ENCODE data around the gene OR2V1.
A peak's percentile ranks its signal among the peaks of the same experiment; 100 is the strongest.
"Not testable (repeated sequence)": the region's sequence is repeated elsewhere in the genome, so short reads cannot be mapped to it uniquely, and the experiment has no call there.

Gene OR2V1

GRCh38 chr5:181130832-181131496 is at the start of gene OR2V1:
Gene OR2V1 (minus strand): TSS chr5:181131169. CDS start chr5:181125304, 5,865 bp downstream.
- no peak for DNase-seq (ENCODE audit: low read depth)

GRCh38 chr5:181177559-181177958 is 46.6 kb upstream of the OR2V1 start:
- DNase-seq (ENCODE audit: low read depth) = not testable (repeated sequence)

GRCh38 chr5:181176254-181176952 is 45.4 kb upstream of the OR2V1 start:
- DNase-seq (ENCODE audit: low read depth) = no peak

- peak; percentile 91 for DNase-seq (ENCODE audit: low read depth)
Measured at GRCh38 chr5:181173420-181174342, 42.7 kb upstream of the OR2V1 start.

- DNase-seq (ENCODE audit: low read depth) = no peak
Measured at GRCh38 chr5:181173027-181173419, 42.1 kb upstream of the OR2V1 start.

- no peak for DNase-seq (ENCODE audit: low read depth)
Measured at GRCh38 chr5:181171782-181172181, 40.8 kb upstream of the OR2V1 start.

GRCh38 chr5:181170996-181171395 is 40.0 kb upstream of the OR2V1 start:
- DNase-seq (ENCODE audit: low read depth) = peak; percentile 49

GRCh38 chr5:181170237-181170825 is 39.4 kb upstream of the OR2V1 start:
- DNase-seq (ENCODE audit: low read depth) = no peak

- peak; percentile 74 for DNase-seq (ENCODE audit: low read depth)
Measured at GRCh38 chr5:181169459-181170236, 38.7 kb upstream of the OR2V1 start.

- DNase-seq (ENCODE audit: low read depth) = no peak
Measured at GRCh38 chr5:181168595-181169118, 37.7 kb upstream of the OR2V1 start.

- DNase-seq (ENCODE audit: low read depth) = no peak
Measured at GRCh38 chr5:181167814-181168488, 37.0 kb upstream of the OR2V1 start.

- DNase-seq (ENCODE audit: low read depth) = no peak
Measured at GRCh38 chr5:181166812-181167733, 36.1 kb upstream of the OR2V1 start.

GRCh38 chr5:181164076-181164952 is 33.3 kb upstream of the OR2V1 start:
- peak; percentile 45 for DNase-seq (ENCODE audit: low read depth)

GRCh38 chr5:181163487-181164075 is 32.6 kb upstream of the OR2V1 start:
- DNase-seq (ENCODE audit: low read depth) = peak; percentile 41

GRCh38 chr5:181161534-181162175 is 30.7 kb upstream of the OR2V1 start:
- DNase-seq (ENCODE audit: low read depth) = no peak

GRCh38 chr5:181160755-181161533 is 30.0 kb upstream of the OR2V1 start:
- peak; percentile 67 for DNase-seq (ENCODE audit: low read depth)

Measured in iris pigment epithelial cell (primary cell).